GM12891 (cell line): ENCODE measurements around the gene HNMT.
"Not testable (repeated sequence)": the region's sequence is repeated elsewhere in the genome, so short reads cannot be mapped to it uniquely, and the experiment has no call there.

Experiments
- POLR2A ChIP-seq: IDR thresholded peaks from 2 replicates; pipeline ENCODE4 v1.6.1; 2011; ENCODE audit warnings: low read depth, low read length, control low read depth
- TAF1 ChIP-seq: IDR thresholded peaks from 2 replicates; pipeline ENCODE4 v1.6.1; 2011; ENCODE audit warnings: low read depth, low read length, control low read depth

DNA sequence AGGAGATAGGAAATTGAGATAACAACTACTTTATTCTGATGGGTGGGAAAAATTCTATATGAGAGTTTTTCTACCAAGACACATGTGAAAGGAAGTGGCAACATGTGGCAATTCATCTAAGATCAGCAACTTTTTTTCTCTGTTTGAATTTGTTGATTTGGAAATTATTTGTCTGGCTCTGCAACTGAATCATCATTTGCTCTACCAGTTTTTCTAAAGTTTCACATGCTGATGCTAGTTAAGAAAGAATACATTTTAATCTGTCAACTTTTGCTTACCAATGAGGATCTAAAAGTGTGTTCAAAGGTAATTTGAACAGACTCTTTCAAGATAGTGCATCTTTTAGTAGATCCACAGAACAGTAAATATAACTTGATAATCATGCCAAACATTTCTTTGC is 42.1 kb upstream of the HNMT start:
- not testable (repeated sequence) for TF ChIP-seq TAF1, POLR2A
